A673 (cell line): ENCODE results near the gene GDF11. TPM values are rescaled to one million over a fixed set of nuclear protein-coding genes. Genes with fewer than 3 reads are reported as not detected.

ENCODE experiments used
- BruUV-seq: library from RNA; stranded (reverse); fragments of 400-500 nt; replicated peaks from 2 replicates; lab custom pipeline; 2021; lab: Mats Ljungman, UMichigan
- CTCF ChIA-PET: fragments of 300-600 bp; sonication (Branson Sonifier 250); formaldehyde crosslinking; loops from one replicate; lab custom pipeline; 2022; ENCODE audit warnings: antibody characterized with exemption; lab: Charles Lee
- POLR2A ChIA-PET: fragments of 300-600 bp; sonication (Branson Sonifier 250); formaldehyde crosslinking; loops from one replicate; lab custom pipeline; 2022; ENCODE audit warnings: antibody characterized with exemption; ENCODE audit not compliant: low non-redundant PET; lab: Charles Lee
- DNase-seq: peaks from one replicate; pipeline ENCODE4 v3.0.0-alpha.2; 2015; ENCODE audit warnings: low spot score
- H3K27ac ChIP-seq: fragments of 200-600 bp; sonication (generic); 2 replicates; pipeline ENCODE4 v1.5.1; 2016; ENCODE audit warnings: mixed run types, low read depth, mild to moderate bottlenecking, mixed read lengths, antibody characterized with exemption, low read length; ENCODE audit not compliant: poor library complexity, severe bottlenecking
- H3K27me3 ChIP-seq: fragments of 200-600 bp; sonication (generic); replicated peaks from 2 replicates; pipeline ENCODE4 v1.6.1; 2017; ENCODE audit warnings: mixed run types, low read depth, mild to moderate bottlenecking, mixed read lengths, antibody characterized with exemption, low read length; ENCODE audit not compliant: insufficient read depth, poor library complexity
- H3K36me3 ChIP-seq: fragments of 200-600 bp; sonication (generic); 2 replicates; pipeline ENCODE4 v1.6.1; 2016; ENCODE audit warnings: mixed run types, mild to moderate bottlenecking, mixed read lengths, antibody characterized with exemption, low read length; ENCODE audit not compliant: insufficient read depth, poor library complexity, severe bottlenecking
- H3K4me1 ChIP-seq: fragments of 200-600 bp; sonication (generic); 2 replicates; pipeline ENCODE4 v1.6.1; 2017; ENCODE audit warnings: mixed run types, mild to moderate bottlenecking, mixed read lengths, antibody characterized with exemption, low read length; ENCODE audit not compliant: insufficient read depth, poor library complexity, severe bottlenecking
- H3K4me3 ChIP-seq: fragments of 200-600 bp; sonication (generic); 2 replicates; pipeline ENCODE4 v1.5.1; 2016; ENCODE audit warnings: low read depth, mixed run types, mild to moderate bottlenecking, mixed read lengths, low read length; ENCODE audit not compliant: poor library complexity, severe bottlenecking
- H3K9me3 ChIP-seq: fragments of 200-600 bp; sonication (generic); 2 replicates; pipeline ENCODE4 v1.6.1; 2016; ENCODE audit warnings: mixed run types, low read depth, mild to moderate bottlenecking, mixed read lengths, antibody characterized with exemption, low read length; ENCODE audit not compliant: poor library complexity, severe bottlenecking
- CTCF ChIP-seq: fragments of 300-800, 200-600 bp; sonication (generic); conservative IDR thresholded peaks from 2 replicates; pipeline ENCODE4 v1.5.1; 2017; ENCODE audit warnings: low read depth, mild to moderate bottlenecking, antibody characterized with exemption, low read length, moderate library complexity, mixed read lengths
- EZH2 ChIP-seq: fragments of 200-600 bp; sonication (generic); IDR thresholded peaks from 2 replicates; pipeline ENCODE4 v1.6.1; 2017; ENCODE audit warnings: borderline replicate concordance, low read depth, mild to moderate bottlenecking, mixed read lengths, antibody characterized with exemption, low read length; ENCODE audit not compliant: poor library complexity, severe bottlenecking
- intact Hi-C: fragments of 100-400 bp; cut with micrococcal nuclease; formaldehyde crosslinking; loops from one replicate; pipeline ENCODE4 v1.10.0; 2022; ENCODE audit not compliant: unreplicated experiment
- total RNA-seq: library from RNA; stranded (reverse); gene quantifications from 2 replicates; pipeline ENCODE4 v1.2.3, GENCODE V29; 2021

GDF11 gene
- total RNA-seq, 1 experiment from 2014 or later = 38.4 TPM

- intact Hi-C loops = loop anchor here (2.0 to 5.0 kb wide), 5 partner anchors 58 to 302 kb away; partner anchors contain the start of genes ORMDL2, PYM1, RPS26 and SARNP
- TF ChIP-seq CTCF = peak; percentile 90
- no peak for TF ChIP-seq EZH2
- no peaks in the 10 kb centered on the region for H3K36me3 ChIP-seq
- no peaks in the 10 kb centered on the region for H3K9me3 ChIP-seq
- peak; percentile 97 for DNase-seq
- H3K27me3 ChIP-seq = no peaks in the 10 kb centered on the region
- no TSS peak for BruUV-seq
- ChIA-PET CTCF (interaction anchor here (0.6 to 2.5 kb wide), 18 partner anchors 9 to 987 kb away, joined by 3 to 17 read pairs (median 4); partner anchors contain the start of genes ITGA7, NACA and SMARCC2), POLR2A (no interaction called here)
- H3K4me1 ChIP-seq = peaks cover 15% of the 10 kb centered on the region
- peak overlapping the region; percentile 59 for H3K4me3 ChIP-seq
- peak overlapping the region; percentile 72 for H3K27ac ChIP-seq
Observed at GRCh38 chr12:55738123-55739024, 4.5 kb upstream of the GDF11 start.

- Histone ChIP-seq H3K36me3 (no peaks in the 10 kb centered on the region), H3K27me3 (no peaks in the 10 kb centered on the region), H3K27ac (no peak overlapping the region), H3K4me3 (peak overlapping the region; percentile 59), H3K4me1 (peaks cover 15% of the 10 kb centered on the region), H3K9me3 (no peaks in the 10 kb centered on the region)
- TF ChIP-seq EZH2 (no peak), CTCF (no peak)
- ChIA-PET CTCF (interaction anchor here (0.6 to 2.5 kb wide), 12 partner anchors 9 to 986 kb away, joined by 3 to 17 read pairs (median 4); partner anchors contain the start of genes ITGA7, NACA and SMARCC2), POLR2A (no interaction called here)
- intact Hi-C loops = loop anchor here (2.0 to 5.0 kb wide), 5 partner anchors 58 to 302 kb away; partner anchors contain the start of genes ORMDL2, PYM1, RPS26 and SARNP
- BruUV-seq = no TSS peak
- no peak for DNase-seq
Observed at GRCh38 chr12:55739025-55739378, 3.9 kb upstream of the GDF11 start.

- BruUV-seq = no TSS peak
- peak overlapping the region; percentile 34 for H3K4me3 ChIP-seq
- no peaks in the 10 kb centered on the region for H3K9me3 ChIP-seq
- DNase-seq = no peak
- TF ChIP-seq CTCF (no peak), EZH2 (no peak)
- H3K36me3 ChIP-seq = peaks cover 6% of the 10 kb centered on the region
- H3K27me3 ChIP-seq = no peaks in the 10 kb centered on the region
- ChIA-PET CTCF (interaction anchor here (0.7 to 0.9 kb wide), 2 partner anchors 24 to 214 kb away, joined by 3 to 4 read pairs; no protein-coding TSS in a partner anchor), POLR2A (no interaction called here)
- H3K27ac ChIP-seq = peak overlapping the region; percentile 77
- H3K4me1 ChIP-seq = peaks cover 20% of the 10 kb centered on the region
- intact Hi-C loops = no loop called here
Observed at GRCh38 chr12:55741931-55742680, 816 bp upstream of the GDF11 start.
